GM04503 (cell line): Measurements from ENCODE around the gene AP2A2.
"Not testable (repeated sequence)": the region's sequence is repeated elsewhere in the genome, so short reads cannot be mapped to it uniquely, and the experiment has no call there.

Experiments
- DNase-seq: peaks from one replicate; pipeline ENCODE4 v3.0.0-alpha.2; 2012; ENCODE audit warnings: low read depth

Gene AP2A2

GRCh38 chr11:1015826-1016545, 90.3 kb downstream of the AP2A2 start:
- no peak for DNase-seq

- DNase-seq = not testable (repeated sequence)
These were observed 91.0 kb downstream of the AP2A2 start for GRCh38 chr11:1016610-1017126.

DNA sequence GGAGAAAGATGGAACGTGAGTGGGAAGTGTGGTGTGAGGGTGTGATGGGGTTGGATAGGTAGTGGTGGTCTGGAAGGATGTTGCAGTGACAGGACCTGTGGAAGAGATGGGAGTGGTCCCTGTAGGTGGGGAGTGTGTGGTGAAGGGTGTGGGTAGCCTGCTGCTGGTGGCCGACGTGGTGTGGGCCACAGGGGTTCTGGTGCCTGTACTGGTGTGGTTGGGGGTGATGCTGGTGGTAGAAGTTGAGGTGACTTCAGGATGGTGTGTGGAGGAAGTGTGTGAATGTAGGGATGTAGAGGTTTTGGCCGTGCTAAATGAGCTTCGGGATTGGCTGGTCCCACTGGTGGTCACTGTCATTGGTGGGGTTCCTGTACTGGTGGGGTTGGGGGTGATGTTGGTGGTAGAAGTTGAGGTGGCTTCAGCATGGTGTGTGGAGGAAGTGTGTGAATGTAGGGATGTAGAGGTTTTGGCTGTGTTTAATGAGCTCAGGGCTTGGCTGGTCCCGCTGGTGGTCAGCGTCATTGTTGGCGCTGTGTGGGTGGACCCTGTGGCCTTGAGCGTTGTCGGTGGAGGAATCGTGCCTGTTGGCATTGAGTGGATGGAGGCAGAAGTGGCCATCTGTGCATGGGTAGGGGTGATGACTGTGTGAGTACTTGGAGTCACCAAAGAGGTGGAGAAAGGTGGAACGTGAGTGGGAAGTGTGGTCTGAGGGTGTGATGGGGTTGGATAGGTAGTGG, 91.8 kb downstream of the AP2A2 start:
- no peak for DNase-seq

DNA sequence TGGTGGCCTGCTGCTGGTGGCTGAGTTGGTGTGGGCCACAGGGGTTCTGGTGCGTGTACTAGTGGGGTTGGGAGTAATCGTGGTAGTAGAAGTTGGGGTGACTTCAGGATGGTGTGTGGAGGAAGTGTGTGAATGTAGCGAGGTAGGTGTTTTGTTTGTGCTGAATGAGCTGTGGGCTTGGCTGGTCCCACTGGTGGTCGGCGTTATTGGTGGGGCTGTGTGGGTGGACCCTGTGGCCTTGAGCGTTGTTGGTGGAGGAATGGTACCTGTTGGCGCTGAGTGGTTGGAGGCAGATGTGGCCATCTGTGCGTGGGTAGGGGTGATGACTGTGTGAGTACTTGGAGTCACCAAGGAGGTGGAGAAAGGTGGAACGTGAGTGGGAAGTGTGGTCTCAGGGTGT, 92.4 kb downstream of the AP2A2 start:
- no peak for DNase-seq

DNA sequence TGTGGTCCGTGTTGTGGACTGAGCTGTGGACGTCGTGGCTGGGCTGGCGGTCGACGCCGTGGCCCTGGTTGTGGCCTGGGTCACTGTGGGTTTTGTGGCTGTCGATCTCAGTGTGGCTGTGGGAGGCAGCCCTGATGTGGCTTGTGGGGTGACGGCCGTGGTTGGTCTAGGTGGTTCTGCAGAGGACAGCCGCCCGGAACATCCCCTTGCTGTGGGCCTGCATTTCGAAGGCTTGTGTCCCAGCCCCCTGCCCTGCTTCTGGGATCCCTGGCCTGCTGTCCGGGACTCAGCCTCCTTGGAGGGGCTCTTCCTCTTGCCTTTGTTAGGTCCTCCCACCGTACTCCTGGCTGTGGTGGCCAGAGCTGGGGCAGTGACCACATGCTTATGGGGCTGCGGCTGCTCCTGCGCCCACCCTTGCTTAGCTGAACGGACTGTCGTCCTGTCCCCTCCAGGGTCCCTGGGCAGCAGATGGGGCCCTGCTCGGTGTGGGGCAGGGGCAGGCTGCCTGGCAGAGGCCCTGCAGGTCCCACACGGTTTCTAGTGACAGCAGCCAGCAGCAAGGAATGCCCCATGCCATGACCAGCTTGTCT, 93.7 kb downstream of the AP2A2 start:
- no peak for DNase-seq

GRCh38 chr11:1020211-1020905, 94.7 kb downstream of the AP2A2 start:
- no peak for DNase-seq

GRCh38 chr11:1022411-1022810, 96.7 kb downstream of the AP2A2 start:
- no peak for DNase-seq

- no peak for DNase-seq
These were observed 97.5 kb downstream of the AP2A2 start for GRCh38 chr11:1022908-1023810.

GRCh38 chr11:1023811-1024596, 98.3 kb downstream of the AP2A2 start:
- DNase-seq = no peak

GRCh38 chr11:1024597-1025409, 99.1 kb downstream of the AP2A2 start:
- DNase-seq = no peak

DNA sequence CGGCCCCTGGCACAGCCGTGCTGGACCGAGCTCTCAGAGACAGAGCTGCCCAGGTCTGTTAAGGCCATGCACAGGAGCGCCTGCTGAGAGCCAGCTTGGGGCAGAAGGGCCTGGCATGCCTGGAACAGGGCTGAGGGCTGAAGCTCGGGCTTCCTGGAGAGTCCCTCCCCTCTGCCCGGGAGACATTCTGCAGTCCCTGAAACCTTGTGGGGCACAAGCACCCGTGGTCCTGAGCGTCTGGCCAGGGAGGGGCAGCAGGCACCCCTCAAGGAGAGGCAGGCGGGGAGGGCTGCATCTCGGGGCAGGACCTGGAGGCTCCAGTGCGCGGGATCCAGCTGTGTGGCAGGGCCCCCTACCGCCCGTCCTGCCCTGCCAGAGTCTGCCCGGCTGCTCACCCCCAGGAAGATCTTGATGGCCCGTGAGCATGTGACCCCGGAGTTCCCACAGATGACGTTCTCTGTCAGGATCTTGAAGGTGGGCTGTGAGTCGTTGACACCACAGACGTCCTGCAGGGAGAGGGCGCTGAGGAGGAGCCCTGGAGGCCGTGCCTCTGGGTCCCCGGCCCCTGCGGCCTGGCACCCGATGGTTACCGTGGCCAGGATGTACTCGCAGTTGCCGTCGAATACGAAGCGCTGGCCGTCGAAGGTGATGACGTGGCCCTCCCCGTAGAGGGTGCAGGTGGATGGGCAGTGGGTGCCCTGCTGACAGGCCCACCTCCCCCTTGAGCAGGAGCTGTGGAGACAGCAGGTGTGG, 99.9 kb downstream of the AP2A2 start:
- DNase-seq = no peak

DNA sequence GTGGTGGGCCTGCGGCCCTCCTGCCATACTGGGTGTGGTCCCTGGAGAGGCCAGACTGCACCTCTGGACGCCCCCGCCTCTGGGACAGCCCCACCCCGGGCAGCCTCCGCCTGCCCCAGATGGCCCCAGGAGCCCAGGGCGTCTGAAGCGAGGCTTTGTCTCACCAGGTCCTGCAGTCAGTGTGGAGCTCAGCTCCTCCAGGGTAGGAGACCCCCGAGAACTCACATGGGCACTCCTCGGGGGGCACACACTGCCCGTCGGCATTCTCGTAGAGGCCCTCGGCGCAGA, 100.4 kb downstream of the AP2A2 start:
- DNase-seq = no peak

- DNase-seq = no peak
These were observed 101.2 kb downstream of the AP2A2 start for GRCh38 chr11:1026641-1027482.

DNA sequence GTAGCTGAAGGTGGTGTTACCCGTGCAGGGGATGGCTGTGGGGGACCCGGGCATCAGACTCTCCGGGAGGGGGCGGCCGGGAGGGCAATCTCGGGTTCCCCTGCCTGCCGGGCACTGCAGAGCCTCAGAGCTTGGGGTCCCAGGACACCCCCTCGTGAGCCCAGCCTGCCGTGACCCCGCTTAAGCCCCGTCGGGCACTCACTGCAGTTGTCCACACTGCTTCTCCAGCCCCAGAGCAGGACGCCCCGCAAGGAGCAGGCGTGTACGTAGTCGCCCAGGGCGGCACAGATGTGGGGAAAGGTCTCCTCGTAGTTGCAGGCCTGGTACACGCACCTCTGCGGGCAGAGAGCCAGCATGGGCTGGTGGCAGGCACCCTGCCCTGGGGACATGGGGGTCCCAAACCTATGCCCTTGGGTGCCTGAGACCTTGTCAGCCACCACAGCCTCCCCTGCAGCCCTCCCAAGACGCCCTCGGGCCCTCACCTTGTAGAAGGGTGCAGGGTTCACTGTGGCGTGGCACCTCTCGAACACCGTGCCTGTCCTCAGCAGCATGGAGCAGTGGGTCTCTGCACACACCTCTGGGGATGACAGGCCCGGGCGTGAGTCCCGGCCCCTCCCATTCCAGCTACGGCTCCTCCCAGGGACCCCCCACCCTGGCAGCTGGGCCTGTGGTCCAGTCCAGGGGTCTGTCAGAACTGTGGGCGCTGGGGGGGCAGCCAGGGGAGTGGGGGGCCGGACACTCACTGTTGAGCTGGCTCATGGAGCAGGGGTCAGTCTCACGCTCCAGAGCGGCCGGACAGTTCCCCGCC, 102.0 kb downstream of the AP2A2 start:
- DNase-seq = no peak

- DNase-seq = no peak
These were observed 102.5 kb downstream of the AP2A2 start for GRCh38 chr11:1028291-1028540.

- DNase-seq = no peak
These were observed 102.9 kb downstream of the AP2A2 start for GRCh38 chr11:1028616-1029015.

- no peak for DNase-seq
These were observed 103.4 kb downstream of the AP2A2 start for GRCh38 chr11:1029051-1029450.

DNA sequence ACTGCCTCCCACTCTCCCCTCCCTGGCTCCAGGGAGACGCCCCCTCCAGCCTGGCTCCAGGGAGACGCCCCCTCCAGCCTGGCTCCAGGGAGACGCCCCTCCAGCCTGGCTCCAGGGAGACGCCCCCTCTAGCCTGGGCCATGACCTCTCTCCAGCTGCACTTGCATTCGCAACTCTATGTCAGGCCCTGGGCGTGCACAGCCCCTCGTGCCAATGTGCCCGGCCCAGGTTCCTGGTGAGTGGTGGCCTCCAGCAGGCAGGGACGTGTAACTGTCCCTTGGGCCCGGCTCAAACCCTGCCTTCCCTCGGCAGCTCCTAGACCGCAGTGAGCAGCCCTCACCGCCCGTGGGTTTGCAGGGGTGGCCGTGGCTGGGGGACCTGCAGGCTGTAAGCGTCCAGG, 104.0 kb downstream of the AP2A2 start:
- no peak for DNase-seq
